ENCODE results near the gene RANGAP1. TPM values are rescaled to one million over a fixed set of nuclear protein-coding genes. Genes with fewer than 3 reads are reported as not detected.

Gene RANGAP1
- total and polyA plus RNA-seq, 2 donors (not counting 1 experiment from before 2014, with no cell fraction given): 37.2 to 59.9 TPM

- Histone ChIP-seq H3K9me3 (ENCODE audit: control insufficient read depth, insufficient read depth, low read depth, low read length) (no peaks in the 10 kb centered on the region), H3K79me2 (ENCODE audit: control insufficient read depth, insufficient read depth, low read length) (no peaks in the 10 kb centered on the region), H3K9ac (ENCODE audit: insufficient read depth, low read length) (no peak overlapping the region), H4K20me1 (ENCODE audit: control insufficient read depth, extremely low read depth, insufficient read depth, low read length) (no peaks in the 10 kb centered on the region), H3K4me3 (replicated peaks in 1 of 4; ENCODE audit: control extremely low read depth in 1 of 4, insufficient read depth in 1 of 4, low read depth in 3 of 4, low read length in 4 of 4) (no peak overlapping the region), H3K4me2 (ENCODE audit: extremely low read depth, insufficient read depth, low read length) (no peak overlapping the region), H3K27ac (ENCODE audit: insufficient read depth, low read length) (no peak overlapping the region), H2AFZ (ENCODE audit: low read length) (no peak overlapping the region), H3K36me3 (ENCODE audit: control insufficient read depth, insufficient read depth, low read length) (peaks cover 45% of the 10 kb centered on the region), H3K4me1 (ENCODE audit: control insufficient read depth, extremely low read depth, insufficient read depth, low read length) (no peaks in the 10 kb centered on the region), H3K27me3 (ENCODE audit: control insufficient read depth, insufficient read depth, low read length) (no peaks in the 10 kb centered on the region)
- TF ChIP-seq CTCF (conservative IDR thresholded peaks at IDR 0.05 in 1 of 2, IDR thresholded peaks at IDR 0.05 in 1 of 2; ENCODE audit: low read depth in 1 of 2, low read length in 2 of 2) (no peak), EZH2 (IDR thresholded peaks at IDR 0.05; ENCODE audit: low read length, missing control alignments) (no peak)
- no peak for DNase-seq (ENCODE audit: low read depth in 2 of 2)
These were observed 44.2 kb upstream of the RANGAP1 start for GRCh38 chr22:41330169-41330568.

GRCh38 chr22:41327124-41327523 is 41.1 kb upstream of the RANGAP1 start:
- Histone ChIP-seq H3K4me1 (ENCODE audit: control insufficient read depth, extremely low read depth, insufficient read depth, low read length) (no peaks in the 10 kb centered on the region), H2AFZ (ENCODE audit: low read length) (no peak overlapping the region), H3K9me3 (ENCODE audit: control insufficient read depth, insufficient read depth, low read depth, low read length) (no peaks in the 10 kb centered on the region), H3K27ac (ENCODE audit: insufficient read depth, low read length) (no peak overlapping the region), H3K27me3 (ENCODE audit: control insufficient read depth, insufficient read depth, low read length) (no peaks in the 10 kb centered on the region), H4K20me1 (ENCODE audit: control insufficient read depth, extremely low read depth, insufficient read depth, low read length) (no peaks in the 10 kb centered on the region), H3K4me2 (ENCODE audit: extremely low read depth, insufficient read depth, low read length) (no peak overlapping the region), H3K9ac (ENCODE audit: insufficient read depth, low read length) (no peak overlapping the region), H3K36me3 (ENCODE audit: control insufficient read depth, insufficient read depth, low read length) (peaks cover 38% of the 10 kb centered on the region), H3K4me3 (replicated peaks in 1 of 4; ENCODE audit: control extremely low read depth in 1 of 4, insufficient read depth in 1 of 4, low read depth in 3 of 4, low read length in 4 of 4) (no peak overlapping the region), H3K79me2 (ENCODE audit: control insufficient read depth, insufficient read depth, low read length) (no peaks in the 10 kb centered on the region)
- TF ChIP-seq EZH2 (IDR thresholded peaks at IDR 0.05; ENCODE audit: low read length, missing control alignments) (no peak), CTCF (conservative IDR thresholded peaks at IDR 0.05 in 1 of 2, IDR thresholded peaks at IDR 0.05 in 1 of 2; ENCODE audit: low read depth in 1 of 2, low read length in 2 of 2) (no peak)
- DNase-seq (ENCODE audit: low read depth in 2 of 2): no peak

- DNase-seq (ENCODE audit: low read depth in 2 of 2): no peak
- no peaks in the 10 kb centered on the region for H3K9me3 ChIP-seq (ENCODE audit: control insufficient read depth, insufficient read depth, low read depth, low read length)
- H3K36me3 ChIP-seq (ENCODE audit: control insufficient read depth, insufficient read depth, low read length): peaks cover 36% of the 10 kb centered on the region
- no peak overlapping the region for H3K4me3 ChIP-seq (replicated peaks in 1 of 4; ENCODE audit: control extremely low read depth in 1 of 4, insufficient read depth in 1 of 4, low read depth in 3 of 4, low read length in 4 of 4)
- H2AFZ ChIP-seq (ENCODE audit: low read length): no peak overlapping the region
- H3K9ac ChIP-seq (ENCODE audit: insufficient read depth, low read length): no peak overlapping the region
- H3K79me2 ChIP-seq (ENCODE audit: control insufficient read depth, insufficient read depth, low read length): peaks cover 4% of the 10 kb centered on the region
- H3K4me2 ChIP-seq (ENCODE audit: extremely low read depth, insufficient read depth, low read length): no peak overlapping the region
- no peaks in the 10 kb centered on the region for H3K27me3 ChIP-seq (ENCODE audit: control insufficient read depth, insufficient read depth, low read length)
- H4K20me1 ChIP-seq (ENCODE audit: control insufficient read depth, extremely low read depth, insufficient read depth, low read length): no peaks in the 10 kb centered on the region
- no peak overlapping the region for H3K27ac ChIP-seq (ENCODE audit: insufficient read depth, low read length)
- H3K4me1 ChIP-seq (ENCODE audit: control insufficient read depth, extremely low read depth, insufficient read depth, low read length): no peaks in the 10 kb centered on the region
- TF ChIP-seq EZH2 (IDR thresholded peaks at IDR 0.05; ENCODE audit: low read length, missing control alignments) (no peak), CTCF (conservative IDR thresholded peaks at IDR 0.05 in 1 of 2, IDR thresholded peaks at IDR 0.05 in 1 of 2; ENCODE audit: low read depth in 1 of 2, low read length in 2 of 2) (no peak)
These were observed 39.0 kb upstream of the RANGAP1 start for GRCh38 chr22:41324821-41325528.
